HEK293T (cell line): ENCODE data around the gene TNIP1.

Source experiments
- CTCF ChIA-PET: fragments of 350-600 bp; formaldehyde crosslinking; extraction: SDS; loops from one replicate; lab custom pipeline; 2021; ENCODE audit warnings: antibody characterized with exemption, inconsistent platforms; lab: Yijun Ruan, JAX
- POLR2A ChIA-PET: fragments of 350-600 bp; formaldehyde crosslinking; extraction: SDS; loops from one replicate; lab custom pipeline; 2020; ENCODE audit warnings: antibody characterized with exemption, inconsistent platforms; lab: Yijun Ruan, JAX
- DNase-seq: peaks from one replicate; pipeline ENCODE4 v3.0.0; 2012; ENCODE audit warnings: mixed read lengths; ENCODE audit errors: extremely low spot score
- ARNT ChIP-seq: fragments of 450-650 bp; IDR thresholded peaks from 2 replicates; pipeline ENCODE4 v1.6.1; 2017; ENCODE audit warnings: mild to moderate bottlenecking
- BHLHE40 ChIP-seq: fragments of 450-650 bp; IDR thresholded peaks from 2 replicates; pipeline ENCODE4 v1.6.1; 2016; ENCODE audit warnings: mild to moderate bottlenecking, moderate library complexity, borderline replicate concordance
- CTBP1 ChIP-seq: fragments of 450-650 bp; IDR thresholded peaks from 2 replicates; pipeline ENCODE4 v1.6.1; 2016; ENCODE audit warnings: borderline replicate concordance
- ELF4 ChIP-seq: fragments of 450-650 bp; IDR thresholded peaks from 2 replicates; pipeline ENCODE4 v1.6.1; 2017; ENCODE audit warnings: antibody characterized with exemption
- FOXA1 ChIP-seq: fragments of 450-650 bp; IDR thresholded peaks from 2 replicates; pipeline ENCODE4 v1.6.1; 2016; ENCODE audit warnings: mild to moderate bottlenecking
- FOXK2 ChIP-seq: fragments of 450-650 bp; IDR thresholded peaks from 2 replicates; pipeline ENCODE4 v1.6.1; 2016; ENCODE audit warnings: mild to moderate bottlenecking
- FOXM1 ChIP-seq: fragments of 450-650 bp; IDR thresholded peaks from 2 replicates; pipeline ENCODE4 v1.6.1; 2017; ENCODE audit warnings: mild to moderate bottlenecking, borderline replicate concordance
- HDGF ChIP-seq: fragments of 450-650 bp; IDR thresholded peaks from 2 replicates; pipeline ENCODE4 v1.6.1; 2017; ENCODE audit warnings: antibody characterized with exemption, borderline replicate concordance
- L3MBTL2 ChIP-seq: fragments of 450-650 bp; conservative IDR thresholded peaks from 2 replicates; pipeline ENCODE4 v1.6.1; 2016; ENCODE audit warnings: mild to moderate bottlenecking
- LEF1 ChIP-seq: fragments of 450-650 bp; IDR thresholded peaks from 2 replicates; pipeline ENCODE4 v1.6.1; 2017; ENCODE audit warnings: mild to moderate bottlenecking, borderline replicate concordance
- NFRKB ChIP-seq: fragments of 450-650 bp; IDR thresholded peaks from 2 replicates; pipeline ENCODE4 v1.6.1; 2016; ENCODE audit warnings: mild to moderate bottlenecking, moderate library complexity
- PKNOX1 ChIP-seq: fragments of 450-650 bp; IDR thresholded peaks from 2 replicates; pipeline ENCODE4 v1.6.1; 2016
- SP1 ChIP-seq: fragments of 450-650 bp; IDR thresholded peaks from 2 replicates; pipeline ENCODE4 v1.6.1; 2017
- SUZ12 ChIP-seq: fragments of 450-650 bp; IDR thresholded peaks from 2 replicates; pipeline ENCODE4 v1.6.1; 2016; ENCODE audit warnings: mild to moderate bottlenecking
- TARDBP ChIP-seq: fragments of 450-650 bp; IDR thresholded peaks from 2 replicates; pipeline ENCODE4 v1.6.1; 2016
- ZNF384 ChIP-seq: fragments of 450-650 bp; IDR thresholded peaks from 2 replicates; pipeline ENCODE4 v1.6.1; 2016

TNIP1 gene

GRCh38 chr5:151070449-151070848, 10.4 kb downstream of the TNIP1 start:
- CTCF ChIA-PET: interaction anchor here (1.8 kb wide), 1 partner anchor 12 kb away, joined by 3 read pairs; no protein-coding TSS in a partner anchor
- POLR2A ChIA-PET: interaction anchor here (3.0 kb wide), 1 partner anchor 11 kb away, joined by 20 read pairs; the partner anchor contains the start of gene TNIP1
- no peak for TF ChIP-seq TARDBP
- TF ChIP-seq LEF1: no peak
- TF ChIP-seq ARNT: no peak
- no peak for TF ChIP-seq SUZ12
- no peak for TF ChIP-seq SP1
- no peak for TF ChIP-seq PKNOX1
- no peak for TF ChIP-seq FOXA1
- no peak for TF ChIP-seq ZNF384
- TF ChIP-seq L3MBTL2: no peak
- no peak for TF ChIP-seq FOXM1
- no peak for TF ChIP-seq ELF4
- TF ChIP-seq BHLHE40: no peak
- TF ChIP-seq CTBP1: no peak
- TF ChIP-seq NFRKB: no peak
- TF ChIP-seq HDGF: no peak
- TF ChIP-seq FOXK2: no peak
- no peak for DNase-seq

GRCh38 chr5:151068433-151069197, 12.2 kb downstream of the TNIP1 start:
- CTCF ChIA-PET: interaction anchor here (1.8 to 1.9 kb wide), 2 partner anchors 17 to 46 kb away, joined by 5 to 8 read pairs; no protein-coding TSS in a partner anchor

GRCh38 chr5:151067632-151068432, 13.0 kb downstream of the TNIP1 start:
- no peak for TF ChIP-seq LEF1
- no peak for TF ChIP-seq ARNT
- no peak for TF ChIP-seq FOXM1
- TF ChIP-seq FOXA1: no peak
- no peak for TF ChIP-seq ELF4
- no peak for TF ChIP-seq BHLHE40
- no peak for TF ChIP-seq TARDBP
- TF ChIP-seq FOXK2: no peak
- TF ChIP-seq HDGF: no peak
- TF ChIP-seq CTBP1: no peak
- no peak for TF ChIP-seq SUZ12
- no peak for TF ChIP-seq ZNF384
- TF ChIP-seq NFRKB: no peak
- no peak for TF ChIP-seq PKNOX1
- TF ChIP-seq L3MBTL2: no peak
- no peak for TF ChIP-seq SP1
- POLR2A ChIA-PET: interaction anchor here (3.0 kb wide), 1 partner anchor 13 kb away, joined by 20 read pairs; the partner anchor contains the start of gene TNIP1
- CTCF ChIA-PET: no interaction called here
- DNase-seq: no peak

More at GRCh38 chr5:151068433-151069197, 12.2 kb downstream of the TNIP1 start:
- TF ChIP-seq ARNT (no peak), BHLHE40 (no peak), FOXM1 (no peak), ELF4 (no peak), HDGF (no peak), FOXK2 (no peak), ZNF384 (no peak), TARDBP (no peak), LEF1 (no peak), SP1 (no peak), CTBP1 (no peak), PKNOX1 (no peak), NFRKB (no peak), FOXA1 (no peak), L3MBTL2 (no peak), SUZ12 (no peak)
- POLR2A ChIA-PET: interaction anchor here (3.0 kb wide), 1 partner anchor 13 kb away, joined by 20 read pairs; the partner anchor contains the start of gene TNIP1
- DNase-seq: no peak

- POLR2A ChIA-PET: no interaction called here
- TF ChIP-seq ZNF384 (no peak), LEF1 (no peak), ARNT (no peak)
- CTCF ChIA-PET: interaction anchor here (0.8 kb wide), 1 partner anchor 15 kb away, joined by 6 read pairs; no protein-coding TSS in a partner anchor
- DNase-seq: no peak
These were observed 13.9 kb downstream of the TNIP1 start for GRCh38 chr5:151066920-151067319.

GRCh38 chr5:151065609-151066008, 15.2 kb downstream of the TNIP1 start:
- no peak for TF ChIP-seq CTBP1
- TF ChIP-seq FOXA1: no peak
- TF ChIP-seq ELF4: no peak
- CTCF ChIA-PET: interaction anchor here (0.6 kb wide), 1 partner anchor 14 kb away, joined by 6 read pairs; no protein-coding TSS in a partner anchor
- POLR2A ChIA-PET: no interaction called here
- DNase-seq: no peak
